GM12872 (cell line): ENCODE data around the gene OTULINL.

Source experiments
- CTCF ChIP-seq: IDR thresholded peaks from 3 replicates; pipeline ENCODE4 v1.5.1; 2011; ENCODE audit warnings: low read depth, mild to moderate bottlenecking, low read length, moderate library complexity; ENCODE audit not compliant: insufficient read depth

The OTULINL gene

GRCh38 chr5:14556015-14556414, 25.6 kb upstream of the OTULINL start:
- no peak for TF ChIP-seq CTCF

- TF ChIP-seq CTCF, result no peak
Observed at GRCh38 chr5:14557203-14557770, 24.3 kb upstream of the OTULINL start.

- no peak for TF ChIP-seq CTCF
Observed at GRCh38 chr5:14557791-14558415, 23.7 kb upstream of the OTULINL start.

GRCh38 chr5:14560091-14560595, 21.4 kb upstream of the OTULINL start:
- TF ChIP-seq CTCF, result no peak

- TF ChIP-seq CTCF, result no peak
Observed at GRCh38 chr5:14561741-14562140, 19.9 kb upstream of the OTULINL start.

- no peak for TF ChIP-seq CTCF
Observed at GRCh38 chr5:14568333-14568732, 13.3 kb upstream of the OTULINL start.

GRCh38 chr5:14569948-14570691, 11.5 kb upstream of the OTULINL start:
- no peak for TF ChIP-seq CTCF
